Subcutaneous adipose tissue (tissue), 4 donors: ENCODE measurements around the gene FEN1. TPM values are rescaled to one million over a fixed set of nuclear protein-coding genes. Genes with fewer than 3 reads are reported as not detected.

ENCODE experiments used
- total RNA-seq, 4 donors: library from RNA; depleted of rRNA; stranded (reverse); fragments of >200 nt; gene quantifications; one replicate each; pipeline ENCODE4 v1.1.0, GENCODE V29; 2016
- TF ChIP-seq, protein P1 (sequence below): fragments of 450-650 bp; IDR thresholded peaks from one replicate; pipeline ENCODE4 v1.5.1; 2016; ENCODE audit warnings: low read depth, mild to moderate bottlenecking, control low read depth, antibody characterized with exemption, moderate library complexity

Gene FEN1
- total RNA-seq, 4 donors from 2014 or later, result 4.9 to 7.7 (median 6.3) TPM

DNA sequence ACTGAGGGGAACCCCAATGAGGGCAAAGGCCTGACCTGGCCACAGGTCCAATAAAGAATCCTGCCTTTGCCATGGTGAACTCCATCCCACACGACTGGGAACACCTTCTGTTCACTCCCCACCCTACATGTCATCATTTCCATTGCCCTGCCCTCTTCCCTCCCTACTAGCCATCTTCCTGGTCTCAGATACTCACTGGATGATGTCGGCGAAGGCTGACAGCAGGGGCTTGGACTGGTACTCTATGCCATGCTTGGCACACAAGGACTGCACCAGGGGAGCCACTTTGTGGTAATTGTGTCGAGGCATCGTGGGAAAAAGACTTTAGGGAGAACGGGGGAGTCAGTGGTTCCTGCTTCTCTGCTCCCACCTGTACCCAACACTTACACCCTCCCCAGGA is 9.9 kb downstream of the FEN1 start:
- TF ChIP-seq, protein P1, sequence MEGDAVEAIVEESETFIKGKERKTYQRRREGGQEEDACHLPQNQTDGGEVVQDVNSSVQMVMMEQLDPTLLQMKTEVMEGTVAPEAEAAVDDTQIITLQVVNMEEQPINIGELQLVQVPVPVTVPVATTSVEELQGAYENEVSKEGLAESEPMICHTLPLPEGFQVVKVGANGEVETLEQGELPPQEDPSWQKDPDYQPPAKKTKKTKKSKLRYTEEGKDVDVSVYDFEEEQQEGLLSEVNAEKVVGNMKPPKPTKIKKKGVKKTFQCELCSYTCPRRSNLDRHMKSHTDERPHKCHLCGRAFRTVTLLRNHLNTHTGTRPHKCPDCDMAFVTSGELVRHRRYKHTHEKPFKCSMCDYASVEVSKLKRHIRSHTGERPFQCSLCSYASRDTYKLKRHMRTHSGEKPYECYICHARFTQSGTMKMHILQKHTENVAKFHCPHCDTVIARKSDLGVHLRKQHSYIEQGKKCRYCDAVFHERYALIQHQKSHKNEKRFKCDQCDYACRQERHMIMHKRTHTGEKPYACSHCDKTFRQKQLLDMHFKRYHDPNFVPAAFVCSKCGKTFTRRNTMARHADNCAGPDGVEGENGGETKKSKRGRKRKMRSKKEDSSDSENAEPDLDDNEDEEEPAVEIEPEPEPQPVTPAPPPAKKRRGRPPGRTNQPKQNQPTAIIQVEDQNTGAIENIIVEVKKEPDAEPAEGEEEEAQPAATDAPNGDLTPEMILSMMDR, result no peak

DNA sequence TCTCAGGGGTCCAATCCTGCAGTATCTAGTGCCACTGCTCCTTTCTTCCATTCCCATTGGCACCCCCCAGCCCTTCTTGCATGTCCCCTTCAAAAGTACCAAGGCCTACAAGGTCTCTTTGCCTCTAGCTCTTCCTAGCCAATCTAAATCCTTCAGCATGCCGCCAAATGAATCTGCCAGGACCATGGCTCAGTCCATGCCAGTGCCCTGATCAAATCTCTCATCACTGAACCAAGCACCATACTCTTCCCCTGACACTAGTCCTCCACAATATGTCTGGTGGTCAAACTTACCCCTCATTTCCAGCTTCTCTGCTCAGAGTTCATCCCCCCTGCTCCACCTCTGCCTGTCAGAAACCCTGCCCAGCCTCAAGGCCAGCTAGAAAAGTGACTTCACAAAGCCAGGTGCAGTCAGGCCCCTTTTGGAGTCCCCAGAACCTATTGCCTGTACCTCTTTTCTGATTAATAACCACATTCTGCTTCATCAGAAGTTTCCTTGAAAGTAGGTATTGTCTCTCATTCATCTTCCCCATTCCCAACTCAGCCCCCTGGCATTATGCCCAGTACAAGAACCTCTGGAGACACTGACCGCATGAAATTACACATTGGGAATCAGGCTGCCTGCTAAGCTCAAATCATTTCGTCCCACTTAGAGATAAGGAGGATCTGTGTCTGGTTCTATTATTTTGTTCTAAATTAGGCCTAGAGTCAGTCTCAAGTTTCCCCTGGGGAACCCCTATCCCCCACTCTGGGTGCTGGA is 11.4 kb downstream of the FEN1 start:
- TF ChIP-seq, protein P1, result no peak

DNA sequence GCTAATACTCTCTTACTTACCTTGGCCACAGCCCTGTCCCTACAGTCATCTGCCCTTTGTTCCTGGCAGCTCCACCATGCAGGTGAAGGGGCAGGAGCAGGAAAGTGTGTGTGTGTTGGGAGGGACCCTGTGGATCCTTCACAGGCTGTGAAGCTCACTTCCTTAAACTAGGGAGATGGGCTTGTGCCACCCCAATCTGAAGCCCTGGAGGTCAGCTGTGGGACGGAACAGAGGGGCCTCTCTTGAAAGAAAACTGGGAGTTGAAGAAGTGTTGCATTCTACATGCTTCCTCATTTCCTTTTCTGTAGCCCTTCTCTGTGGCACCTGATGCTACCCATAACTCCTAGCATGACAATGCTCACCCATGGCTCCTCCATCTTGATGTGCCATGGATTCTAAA is 12.4 kb downstream of the FEN1 start:
- TF ChIP-seq, protein P1, result no peak

DNA sequence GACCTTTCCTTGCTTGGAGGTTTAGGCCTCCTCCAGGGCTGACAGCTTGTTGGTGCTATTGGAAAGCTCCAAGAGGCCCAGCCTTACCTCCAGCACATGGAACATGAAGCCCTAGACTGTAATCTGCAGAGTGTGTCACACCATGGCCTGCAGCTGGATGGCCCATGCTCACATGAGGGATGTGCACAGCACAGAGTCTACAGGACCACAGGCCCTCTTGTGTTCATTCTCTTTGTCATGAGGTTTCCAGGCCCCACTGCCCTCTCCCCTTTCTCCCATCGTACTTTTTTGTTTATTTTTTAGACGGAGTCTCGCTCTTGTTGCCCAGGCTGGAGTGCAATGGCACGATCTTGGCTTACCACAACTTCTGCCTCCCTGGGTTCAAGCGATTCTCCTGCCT is 14.1 kb downstream of the FEN1 start:
- TF ChIP-seq, protein P1, result no peak

DNA sequence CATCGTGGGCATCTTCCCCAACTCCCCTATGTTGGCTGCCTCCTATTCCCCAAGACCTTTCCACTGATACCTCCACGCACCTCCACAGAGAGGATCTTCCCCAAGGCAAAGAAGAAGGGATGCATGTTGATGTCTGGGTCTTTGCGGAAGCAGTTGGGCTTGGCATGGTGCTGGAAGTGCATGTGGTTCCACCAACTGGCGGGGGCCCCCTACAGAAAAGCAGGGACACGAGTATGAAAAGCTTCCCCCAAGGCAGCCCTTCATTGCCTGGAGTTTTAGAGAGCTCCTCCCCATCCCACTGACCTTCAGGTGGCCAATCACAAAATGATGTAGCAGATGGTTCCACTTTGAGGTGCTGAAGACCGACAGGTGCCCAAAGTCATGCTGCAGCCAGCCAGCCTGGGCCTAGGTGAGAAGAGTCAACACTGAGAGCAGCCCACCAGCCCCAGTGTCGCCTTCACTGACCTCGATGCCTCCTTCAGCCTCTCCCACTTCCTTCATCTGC is 18.0 kb downstream of the FEN1 start:
- TF ChIP-seq, protein P1, result no peak

DNA sequence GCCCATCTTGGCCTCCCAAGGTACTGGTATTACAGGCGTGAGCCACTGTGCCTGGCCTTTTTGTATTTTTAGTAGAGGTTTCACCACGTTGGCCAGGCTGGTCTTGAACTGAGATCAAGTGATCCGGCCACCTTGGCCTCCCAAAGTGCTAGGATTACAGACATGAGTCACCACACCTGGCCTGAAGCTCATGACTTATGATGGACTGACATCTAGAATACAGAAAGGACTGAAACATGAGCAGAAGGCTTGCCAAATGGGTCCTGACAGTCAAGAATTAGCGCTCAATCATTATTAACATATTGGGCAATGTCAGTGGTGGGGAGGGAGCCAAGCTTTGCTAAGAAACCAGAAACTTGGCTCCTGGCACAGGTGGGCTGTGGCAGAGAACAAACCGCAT is 19.1 kb downstream of the FEN1 start:
- TF ChIP-seq, protein P1, result no peak

DNA sequence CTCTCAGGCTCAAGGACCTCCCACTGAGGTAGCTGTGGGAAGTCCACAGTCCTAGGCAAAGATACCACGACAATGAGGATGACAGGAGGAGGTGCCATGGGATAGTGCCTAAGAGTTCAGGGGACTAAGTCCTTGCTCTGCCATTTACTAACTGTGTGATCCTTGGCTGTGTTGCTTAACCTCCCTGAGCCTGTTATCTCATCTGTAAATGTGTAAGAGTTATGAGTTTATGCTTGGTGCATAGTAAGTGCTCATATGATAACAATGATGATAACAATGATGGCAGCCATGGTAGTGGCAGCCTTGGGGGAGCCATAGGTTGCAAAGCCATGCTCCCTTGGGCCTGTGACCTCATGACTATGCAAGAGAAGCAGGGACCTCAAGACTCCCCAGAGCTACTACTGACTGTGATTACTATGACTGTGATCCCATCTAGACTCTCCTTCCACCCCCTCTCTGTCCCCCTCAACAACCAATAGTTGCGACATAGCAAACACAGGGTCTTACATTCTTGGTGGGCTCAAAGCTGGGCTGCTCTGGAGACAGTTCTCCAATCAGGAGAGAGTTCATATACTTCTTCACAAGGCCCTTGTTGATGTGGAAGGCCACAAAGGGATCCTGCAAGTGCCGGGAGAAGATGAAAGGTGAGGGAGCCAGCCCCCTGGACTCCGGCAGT is 20.2 kb downstream of the FEN1 start:
- TF ChIP-seq, protein P1, result no peak
